Activated CD8-positive, alpha-beta T cell treated with anti-CD3 and anti-CD28 coated beads for 36 hours (primary cell): ENCODE measurements around the gene OMA1. TPM values are rescaled to one million over a fixed set of nuclear protein-coding genes. Genes with fewer than 3 reads are reported as not detected.
"Not testable (repeated sequence)": the region's sequence is repeated elsewhere in the genome, so short reads cannot be mapped to it uniquely, and the experiment has no call there.

Experiments
- ATAC-seq: fragments of 200-7000 bp; cut with Tn5 transposase; one replicate; pipeline ENCODE4 v1.10.0; 2021; ENCODE audit warnings: mild to moderate bottlenecking, moderate library complexity
- CTCF ChIA-PET: fragments of 350-600 bp; sonication (Branson Sonifier 250); formaldehyde crosslinking; loops from one replicate; lab custom pipeline; 2021; ENCODE audit warnings: antibody characterized with exemption; lab: Charles Lee
- POLR2A ChIA-PET: fragments of 350-600 bp; sonication (Branson Sonifier 250); formaldehyde crosslinking; loops from one replicate; lab custom pipeline; 2021; ENCODE audit warnings: antibody characterized with exemption; lab: Charles Lee
- DNase-seq: peaks from one replicate; pipeline ENCODE4 v3.0.0-alpha.2; 2020
- H3K27ac Mint-ChIP-seq: one replicate; pipeline ENCODE4 v1.8.0; 2021; ENCODE audit warnings: mild to moderate bottlenecking, mixed read lengths
- H3K27me3 Mint-ChIP-seq: one replicate; pipeline ENCODE4 v1.8.0; 2021; ENCODE audit warnings: mixed read lengths
- H3K36me3 Mint-ChIP-seq: one replicate; pipeline ENCODE4 v1.8.0; 2021; ENCODE audit warnings: low read depth, mixed read lengths
- H3K4me1 Mint-ChIP-seq: one replicate; pipeline ENCODE4 v1.8.0; 2021; ENCODE audit warnings: low read depth, mixed read lengths
- H3K4me3 Mint-ChIP-seq: one replicate; pipeline ENCODE4 v1.8.0; 2021; ENCODE audit warnings: mild to moderate bottlenecking, moderate library complexity, mixed read lengths
- H3K9me3 Mint-ChIP-seq: one replicate; pipeline ENCODE4 v1.8.0; 2021; ENCODE audit warnings: mixed read lengths
- CTCF ChIP-seq: fragments of 200-600 bp; IDR thresholded peaks from one replicate; pipeline ENCODE4 v1.8.0; 2022; ENCODE audit warnings: antibody characterized with exemption, mild to moderate bottlenecking
- intact Hi-C: fragments of 100-400 bp; cut with micrococcal nuclease; formaldehyde crosslinking; loops from one replicate; pipeline ENCODE4 v1.10.0; 2022
- total RNA-seq, 2 experiments: library from RNA; stranded (reverse); gene quantifications; one replicate each; pipeline ENCODE4 v1.2.3, GENCODE V29; 2021

The OMA1 gene
- total RNA-seq, 2 experiments from 2014 or later, result 14.7 to 14.9 TPM

GRCh38 chr1:58585166-58585565 is 38.6 kb upstream of the OMA1 start:
- TF ChIP-seq CTCF, result no peak
- peaks cover 14% of the 10 kb centered on the region for H3K4me1 Mint-ChIP-seq
- no peaks in the 10 kb centered on the region for H3K36me3 Mint-ChIP-seq
- ChIA-PET CTCF (interaction anchor here (1.9 to 2.2 kb wide), 2 partner anchors 67 to 68 kb away, joined by 5 to 6 read pairs; no protein-coding TSS in a partner anchor), POLR2A (no interaction called here)
- no peak overlapping the region for H3K27ac Mint-ChIP-seq
- H3K27me3 Mint-ChIP-seq, result peaks cover 30% of the 10 kb centered on the region
- no peaks in the 10 kb centered on the region for H3K9me3 Mint-ChIP-seq
- DNase-seq, result no peak
- H3K4me3 Mint-ChIP-seq, result no peak overlapping the region
- no peak for ATAC-seq
- intact Hi-C loops, result no loop called here

GRCh38 chr1:58584082-58584895 is 37.8 kb upstream of the OMA1 start:
- TF ChIP-seq CTCF, result no peak
- ChIA-PET POLR2A (no interaction called here), CTCF (interaction anchor here (1.2 to 2.2 kb wide), 5 partner anchors 38 to 69 kb away, joined by 4 to 6 read pairs (median 5); partner anchors contain the start of gene OMA1)
- Mint-ChIP-seq H3K36me3 (no peaks in the 10 kb centered on the region), H3K9me3 (no peaks in the 10 kb centered on the region), H3K4me3 (no peak overlapping the region), H3K27ac (no peak overlapping the region), H3K4me1 (peaks cover 14% of the 10 kb centered on the region), H3K27me3 (peaks cover 39% of the 10 kb centered on the region)
- peak; percentile 78 for ATAC-seq
- peak; percentile 26 for DNase-seq
- intact Hi-C loops, result no loop called here

- H3K9me3 Mint-ChIP-seq, result no peaks in the 10 kb centered on the region
- TF ChIP-seq CTCF, result no peak
- no peak for DNase-seq
- no peak overlapping the region for H3K4me3 Mint-ChIP-seq
- ChIA-PET POLR2A (no interaction called here), CTCF (interaction anchor here (1.2 to 1.9 kb wide), 4 partner anchors 37 to 70 kb away, joined by 4 to 5 read pairs (median 4); partner anchors contain the start of gene OMA1)
- no peak for ATAC-seq
- no peaks in the 10 kb centered on the region for H3K36me3 Mint-ChIP-seq
- H3K27me3 Mint-ChIP-seq, result peaks cover 42% of the 10 kb centered on the region
- intact Hi-C loops, result no loop called here
- H3K4me1 Mint-ChIP-seq, result peaks cover 14% of the 10 kb centered on the region
- H3K27ac Mint-ChIP-seq, result no peak overlapping the region
Measured at GRCh38 chr1:58583496-58583895, 37.0 kb upstream of the OMA1 start.

GRCh38 chr1:58582143-58582542 is 35.6 kb upstream of the OMA1 start:
- Mint-ChIP-seq H3K4me1 (peaks cover 25% of the 10 kb centered on the region), H3K27me3 (peaks cover 52% of the 10 kb centered on the region)
- H3K9me3 Mint-ChIP-seq, POLR2A ChIA-PET, ATAC-seq, intact Hi-C loops, CTCF ChIA-PET, H3K36me3 Mint-ChIP-seq, H3K4me3 Mint-ChIP-seq, H3K27ac Mint-ChIP-seq, DNase-seq: not testable (repeated sequence)

- no peaks in the 10 kb centered on the region for H3K36me3 Mint-ChIP-seq
- intact Hi-C loops, result no loop called here
- H3K9me3 Mint-ChIP-seq, result no peaks in the 10 kb centered on the region
- ChIA-PET CTCF (no interaction called here), POLR2A (no interaction called here)
- TF ChIP-seq CTCF, result no peak
- no peak overlapping the region for H3K4me3 Mint-ChIP-seq
- H3K27ac Mint-ChIP-seq, result no peak overlapping the region
- DNase-seq (no peak), ATAC-seq (no peak)
- H3K4me1 Mint-ChIP-seq, result peaks cover 25% of the 10 kb centered on the region
- H3K27me3 Mint-ChIP-seq, result peaks cover 50% of the 10 kb centered on the region
Measured at GRCh38 chr1:58581641-58582040, 35.1 kb upstream of the OMA1 start.
